DMS114 treated with DMSO at 0.1 percent for 48 hours (cell line): Measurements from ENCODE around the gene NEURL2.
"Not testable (repeated sequence)": the region's sequence is repeated elsewhere in the genome, so short reads cannot be mapped to it uniquely, and the experiment has no call there.

Experiments
- DNase-seq: peaks from one replicate; lab custom pipeline; 2025; ENCODE audit not compliant: unreplicated experiment; lab: John Stamatoyannopoulos, UW

NEURL2 gene

GRCh38 chr20:45901332-45901731 is 10.3 kb upstream of the NEURL2 start:
- not testable (repeated sequence) for DNase-seq

GRCh38 chr20:45899046-45899835 is 8.2 kb upstream of the NEURL2 start:
- DNase-seq: no peak

DNA sequence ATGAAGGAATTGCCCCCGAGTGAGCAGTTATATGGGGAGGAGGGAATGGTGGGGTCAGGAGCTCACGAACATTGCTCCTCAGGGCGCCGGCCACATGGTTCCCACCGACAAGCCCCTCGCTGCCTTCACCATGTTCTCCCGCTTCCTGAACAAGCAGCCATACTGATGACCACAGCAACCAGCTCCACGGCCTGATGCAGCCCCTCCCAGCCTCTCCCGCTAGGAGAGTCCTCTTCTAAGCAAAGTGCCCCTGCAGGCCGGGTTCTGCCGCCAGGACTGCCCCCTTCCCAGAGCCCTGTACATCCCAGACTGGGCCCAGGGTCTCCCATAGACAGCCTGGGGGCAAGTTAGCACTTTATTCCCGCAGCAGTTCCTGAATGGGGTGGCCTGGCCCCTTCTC is 7.3 kb upstream of the NEURL2 start:
- no peak for DNase-seq

- DNase-seq: no peak
These were observed 6.7 kb upstream of the NEURL2 start for GRCh38 chr20:45897692-45898091.

GRCh38 chr20:45897289-45897688 is 6.3 kb upstream of the NEURL2 start:
- DNase-seq: no peak

- no peak for DNase-seq
These were observed 5.7 kb upstream of the NEURL2 start for GRCh38 chr20:45896641-45897161.

GRCh38 chr20:45894797-45895196 is 3.8 kb upstream of the NEURL2 start:
- no peak for DNase-seq

- DNase-seq: no peak
These were observed 2.8 kb upstream of the NEURL2 start for GRCh38 chr20:45893831-45894230.

DNA sequence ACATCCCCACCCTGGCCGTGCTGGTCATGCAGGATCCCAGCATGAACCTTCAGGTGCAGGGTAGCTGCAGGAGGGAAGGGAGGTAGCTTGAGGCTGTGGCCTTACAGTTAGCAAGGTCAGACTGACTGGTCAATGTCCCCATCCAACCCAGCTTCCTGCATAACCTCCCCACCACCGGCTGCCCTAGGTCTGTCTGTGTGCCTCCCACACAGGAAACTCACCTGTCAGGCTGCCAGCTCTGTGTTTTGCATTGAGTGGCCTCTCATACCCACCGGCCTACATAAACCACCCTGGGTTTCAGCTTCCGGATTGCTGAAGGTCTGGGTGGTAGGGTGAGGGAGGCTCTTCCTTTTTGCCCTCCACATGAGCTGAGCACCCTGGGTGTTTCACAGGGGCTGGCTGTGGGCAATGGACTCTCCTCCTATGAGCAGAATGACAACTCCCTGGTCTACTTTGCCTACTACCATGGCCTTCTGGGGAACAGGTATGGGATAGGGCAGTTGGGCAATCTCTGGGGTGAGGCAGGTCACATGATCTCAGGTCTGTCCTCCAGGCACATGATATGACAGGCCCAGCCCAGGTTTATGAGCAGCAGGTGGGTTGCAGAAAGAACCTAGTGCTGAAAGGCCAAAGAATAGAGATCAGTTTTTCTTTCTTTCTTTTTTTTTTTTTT is 2.0 kb upstream of the NEURL2 start:
- DNase-seq: no peak

DNA sequence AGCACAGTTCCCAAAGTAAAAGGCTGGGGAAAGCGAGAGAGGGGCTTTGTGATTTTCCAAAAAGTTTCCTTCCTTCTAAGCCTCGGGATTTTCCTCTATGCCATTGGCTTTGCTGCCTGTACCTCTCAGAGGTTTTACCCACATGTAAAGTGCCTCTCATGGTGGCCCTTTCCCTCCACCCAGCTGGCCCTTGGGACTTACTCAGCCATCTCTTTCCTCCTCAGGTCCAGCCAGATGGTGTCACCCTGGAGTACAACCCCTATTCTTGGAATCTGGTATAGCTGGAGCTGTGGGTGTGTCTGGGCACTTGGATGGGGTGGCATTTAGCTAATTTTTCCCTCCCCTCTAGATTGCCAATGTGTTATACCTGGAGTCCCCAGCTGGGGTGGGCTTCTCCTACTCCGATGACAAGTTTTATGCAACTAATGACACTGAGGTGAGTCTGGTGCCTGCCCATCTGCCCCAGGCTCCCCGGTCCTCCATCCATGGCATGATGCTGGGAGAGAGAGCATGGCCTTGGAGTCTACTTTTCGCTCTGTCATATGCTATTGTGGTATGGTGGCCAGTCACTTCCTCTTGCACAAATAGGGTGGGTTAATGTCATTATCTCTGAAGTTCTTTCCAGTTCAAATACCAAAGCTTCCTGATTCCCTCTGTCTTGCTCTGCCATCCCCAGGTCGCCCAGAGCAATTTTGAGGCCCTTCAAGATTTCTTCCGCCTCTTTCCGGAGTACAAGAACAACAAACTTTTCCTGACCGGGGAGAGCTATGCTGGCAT is 1.2 kb upstream of the NEURL2 start:
- DNase-seq: no peak

DNA sequence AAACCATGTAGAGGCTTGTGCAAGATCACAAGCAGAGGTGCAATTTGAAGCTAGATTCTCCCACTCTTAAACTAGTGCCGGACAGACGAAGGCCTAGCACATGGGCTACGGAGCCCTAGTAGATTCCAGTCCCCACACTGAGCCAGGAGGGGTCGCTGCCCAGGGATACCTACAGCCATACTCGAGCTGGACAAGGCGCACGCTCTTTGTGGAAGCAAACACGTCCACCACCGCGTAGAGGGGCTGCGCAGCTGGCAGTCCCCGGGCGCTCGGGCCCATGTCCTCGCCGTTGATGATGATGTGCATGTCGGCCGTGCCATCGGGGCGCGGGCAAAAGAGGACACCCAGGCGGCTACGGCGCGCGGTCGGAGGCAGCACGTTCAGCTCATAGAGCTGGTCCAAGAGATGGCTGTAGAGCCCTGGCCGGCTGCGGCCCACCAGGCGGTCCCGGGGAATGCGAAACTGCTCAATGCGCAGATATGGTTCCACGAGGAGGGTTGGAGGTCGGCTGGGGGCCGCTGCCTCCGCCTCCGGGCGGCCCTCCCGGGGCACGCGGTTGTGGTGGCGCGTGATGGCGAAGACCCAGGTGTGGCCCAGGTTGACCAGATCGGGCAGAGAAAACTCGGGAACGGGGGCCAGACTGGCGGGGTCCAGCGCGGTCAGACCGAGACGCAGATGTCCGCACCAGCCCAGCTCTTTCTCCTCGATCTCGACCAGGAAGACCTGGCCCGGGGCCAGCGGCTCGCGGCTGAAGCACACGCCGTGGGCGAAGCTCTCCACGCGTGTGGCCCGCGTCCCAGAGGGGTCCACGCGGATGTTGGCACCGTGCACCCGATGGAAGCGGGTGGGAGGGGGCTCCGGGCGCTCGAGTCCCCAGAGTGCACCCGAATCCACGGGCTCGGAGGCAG is 677 bp downstream of the NEURL2 start:
- peak; percentile 55 for DNase-seq

DNA sequence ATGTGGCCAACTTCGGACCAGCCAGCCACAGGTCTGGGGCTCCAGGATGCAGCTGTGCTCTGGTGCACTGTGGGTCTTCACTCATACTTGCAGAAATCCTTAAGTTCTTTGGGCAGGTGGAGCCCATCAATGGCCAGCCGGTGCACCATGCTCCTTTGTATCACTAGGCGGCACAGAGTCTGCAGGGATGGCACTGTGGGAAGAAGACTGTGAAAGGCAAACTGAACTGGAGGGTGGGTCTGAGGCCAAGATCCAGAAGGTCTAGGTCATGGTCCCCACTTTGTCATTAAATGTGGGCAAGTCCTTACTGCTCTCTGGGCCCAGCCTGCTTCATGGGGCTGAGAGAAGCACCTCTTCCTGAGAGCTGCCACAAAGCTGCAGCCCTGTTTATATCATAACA is 2.3 kb downstream of the NEURL2 start:
- no peak for DNase-seq

- DNase-seq: no peak
These were observed 3.7 kb downstream of the NEURL2 start, which contains the start of gene SPATA25 for GRCh38 chr20:45887346-45887715. SPATA25 (minus strand) TSS chr20:45887622; CDS start chr20:45887590, 32 bp downstream.

GRCh38 chr20:45886590-45887345 is 4.2 kb downstream of the NEURL2 start:
- DNase-seq: no peak

DNA sequence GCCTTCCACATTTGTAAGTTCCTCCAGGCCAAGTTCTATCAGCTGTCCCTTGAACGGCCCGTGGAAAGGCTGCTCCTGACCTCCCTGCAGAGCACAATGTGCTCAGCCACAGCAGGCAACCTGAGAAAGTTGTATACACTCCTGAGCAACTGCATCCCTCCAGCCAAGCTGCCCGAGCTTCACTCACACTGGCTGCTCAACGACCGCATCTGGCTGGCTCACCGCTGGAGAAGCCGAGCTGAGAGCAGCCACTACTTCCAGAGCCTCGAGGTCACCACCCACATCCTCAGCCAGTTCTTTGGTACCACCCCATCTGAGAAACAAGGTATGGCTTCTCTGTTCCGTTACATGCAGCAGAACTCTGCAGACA is 7.9 kb downstream of the NEURL2 start:
- no peak for DNase-seq

- DNase-seq: no peak
These were observed 8.4 kb downstream of the NEURL2 start for GRCh38 chr20:45882469-45883099.

- peak; percentile 94 for DNase-seq
These were observed 9.8 kb downstream of the NEURL2 start, which contains the start of gene ZSWIM1 for GRCh38 chr20:45880988-45881788. ZSWIM1 (plus strand) TSS chr20:45881227; CDS start chr20:45882593, 1,366 bp downstream.

DNA sequence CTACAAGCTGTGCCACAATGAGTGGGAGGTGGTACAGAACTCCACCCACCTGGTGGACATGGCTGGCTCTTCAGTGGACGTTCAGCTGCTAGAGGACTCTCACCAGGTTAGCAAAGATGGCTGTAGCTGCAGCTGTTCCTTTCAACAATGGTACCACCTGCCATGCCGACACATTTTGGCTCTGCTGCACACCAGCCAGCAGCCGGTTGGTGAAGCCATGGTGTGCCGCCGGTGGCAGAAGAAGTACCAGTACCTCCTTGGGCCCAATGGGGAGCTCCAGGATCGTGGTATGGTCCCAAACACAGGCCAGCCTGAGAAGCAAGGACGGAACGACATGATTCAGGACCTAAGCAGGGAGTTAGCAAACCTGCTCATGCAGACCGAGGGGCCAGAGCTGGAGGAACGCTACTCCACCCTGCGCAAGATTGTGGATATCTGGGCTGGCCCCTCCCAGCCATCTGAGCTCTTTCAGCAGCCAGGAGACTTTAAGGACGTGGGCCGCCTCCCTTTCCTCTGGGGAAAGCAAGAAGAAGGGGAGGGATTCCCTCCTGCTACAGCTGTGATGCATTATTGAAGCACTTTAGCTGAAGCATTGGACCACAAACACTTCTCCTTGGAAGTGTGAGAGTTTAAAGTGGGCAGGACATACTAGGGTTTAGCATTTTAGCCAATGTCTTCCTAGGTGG is 12.8 kb downstream of the NEURL2 start:
- no peak for DNase-seq
